ENCODE results near the gene SPINT1.

The SPINT1 gene

DNA sequence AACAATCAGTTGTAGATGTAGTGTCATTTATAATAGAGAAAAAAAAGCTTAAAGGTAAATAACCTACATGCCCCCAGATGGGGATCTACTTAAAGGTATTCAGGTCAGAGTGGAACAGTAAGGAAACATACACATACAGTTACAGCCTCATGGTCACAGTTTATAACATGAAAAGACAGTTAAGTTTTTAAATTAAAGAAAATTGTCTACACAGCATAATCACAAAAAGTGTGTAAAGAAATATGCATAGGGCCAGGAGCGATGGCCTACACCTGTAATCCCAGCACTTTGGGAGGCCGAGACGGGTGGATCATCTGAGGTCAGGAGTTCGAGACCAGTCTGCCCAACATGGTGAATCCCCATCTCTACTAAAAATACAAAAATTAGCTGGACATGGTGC, 23.4 kb downstream of the SPINT1 start:
- no peak for DNase-seq (ENCODE audit: insufficient read length)
- TF ChIP-seq POLR2A (IDR thresholded peaks at IDR 0.05; ENCODE audit: low read depth, low read length), result no peak
- no peak for TF ChIP-seq TAF1 (IDR thresholded peaks at IDR 0.05; ENCODE audit: borderline replicate concordance, low read depth, low read length)
- no peak for TF ChIP-seq POLR2AphosphoS5 (IDR thresholded peaks at IDR 0.05; ENCODE audit: low read depth, low read length)
- no peak for FAIRE-seq

DNA sequence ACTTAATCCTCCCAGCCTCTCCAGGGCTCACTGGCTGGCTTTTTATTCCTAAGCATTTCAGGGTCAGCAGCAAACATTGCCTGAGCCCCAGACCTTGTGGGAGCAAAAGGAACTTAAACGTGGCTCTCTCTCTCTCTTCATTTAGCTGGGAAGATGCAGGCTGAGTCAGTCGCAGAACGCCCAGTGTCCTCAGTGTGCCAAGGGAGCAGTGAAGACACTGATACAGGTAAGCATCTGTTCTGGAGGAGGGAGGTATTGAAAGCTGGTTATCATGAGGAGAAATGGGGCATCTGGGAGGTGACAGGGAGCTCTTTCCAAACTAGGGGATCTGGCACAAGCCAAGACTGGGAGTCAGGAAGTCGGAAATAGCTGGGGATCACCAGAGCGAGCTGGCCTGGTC, 25.8 kb downstream of the SPINT1 start:
- DNase-seq (ENCODE audit: insufficient read length), result no peak
- FAIRE-seq, result no peak

DNA sequence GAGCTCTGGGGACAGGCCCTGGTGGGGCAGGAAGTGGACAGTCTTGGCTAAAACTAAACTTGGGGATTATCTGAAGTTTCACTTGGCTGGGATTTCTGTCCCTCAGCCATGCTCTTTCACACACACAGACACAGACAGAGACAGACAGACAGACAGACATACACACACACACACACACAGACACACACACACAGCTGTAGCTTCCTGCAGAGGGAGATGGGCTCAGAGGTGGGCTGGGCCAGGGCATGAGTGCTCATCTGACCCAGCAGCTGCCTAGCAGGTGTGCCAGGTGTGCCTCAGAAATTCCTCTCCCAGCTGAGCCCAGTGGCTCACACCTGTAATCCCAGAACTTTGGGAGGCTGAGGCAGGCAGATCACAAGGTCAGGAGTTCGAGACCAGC, 26.9 kb downstream of the SPINT1 start:
- no peak for TF ChIP-seq POLR2AphosphoS5 (IDR thresholded peaks at IDR 0.05; ENCODE audit: low read depth, low read length)
- TF ChIP-seq TAF1 (IDR thresholded peaks at IDR 0.05; ENCODE audit: borderline replicate concordance, low read depth, low read length), result no peak
- TF ChIP-seq POLR2A (IDR thresholded peaks at IDR 0.05; ENCODE audit: low read depth, low read length), result no peak
- DNase-seq (ENCODE audit: insufficient read length) (no peak), FAIRE-seq (peak; percentile 83)

More for the DNA sequence above, 25.8 kb downstream of the SPINT1 start:
- TF ChIP-seq POLR2AphosphoS5 (IDR thresholded peaks at IDR 0.05; ENCODE audit: low read depth, low read length), result no peak
- no peak for TF ChIP-seq TAF1 (IDR thresholded peaks at IDR 0.05; ENCODE audit: borderline replicate concordance, low read depth, low read length)
- TF ChIP-seq POLR2A (IDR thresholded peaks at IDR 0.05; ENCODE audit: low read depth, low read length), result no peak

DNA sequence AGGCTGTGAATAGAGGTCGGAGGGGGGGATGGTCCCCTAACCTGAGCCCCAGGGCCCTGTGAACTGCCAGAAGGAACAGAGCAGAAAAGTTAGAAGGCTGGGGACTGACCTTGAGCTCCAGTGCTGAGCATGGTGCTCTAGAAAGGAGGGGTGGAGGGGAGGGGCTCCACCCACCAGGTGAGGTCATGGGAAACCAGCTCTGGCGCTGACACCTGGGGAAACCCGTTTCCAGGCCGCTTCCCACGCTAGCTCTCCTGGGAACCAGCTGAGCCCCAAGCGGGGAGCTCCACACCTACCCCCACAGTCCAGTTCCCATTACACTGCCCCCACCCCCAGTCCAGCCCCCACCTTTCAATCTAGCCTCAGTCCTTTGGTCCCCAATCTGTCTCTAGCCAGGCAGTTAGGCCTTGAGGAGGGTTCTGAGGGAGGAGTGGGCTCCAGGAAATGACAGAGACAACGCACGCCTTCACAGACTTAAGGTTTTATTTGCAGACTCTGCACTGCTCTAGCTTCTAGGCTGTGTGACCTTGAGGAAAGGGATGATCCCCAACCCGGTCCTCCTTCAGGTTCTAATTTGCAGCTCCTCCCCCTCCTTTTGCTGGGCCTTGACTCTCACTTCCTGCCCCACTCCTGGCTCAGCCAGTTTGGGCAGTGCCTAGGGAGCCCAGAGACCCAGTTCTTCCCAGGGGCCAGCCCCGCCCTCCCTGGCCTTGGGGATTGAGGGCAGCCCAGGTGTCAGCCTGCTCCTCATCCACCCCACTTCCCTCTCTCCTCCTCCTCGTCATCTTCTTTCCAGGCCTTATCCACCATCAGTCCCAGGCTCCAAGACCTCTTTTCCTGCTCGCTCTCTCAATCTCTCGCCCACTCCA, 28.1 kb downstream of the SPINT1 start:
- DNase-seq (ENCODE audit: insufficient read length) (no peak), FAIRE-seq (peak; percentile 93)
- TF ChIP-seq POLR2A (IDR thresholded peaks at IDR 0.05; ENCODE audit: low read depth, low read length), result 0 out of 2 replicates have a peak, but pooled peaks have one; percentile 49
- peak; percentile 79; the same call in 1 of the 2 replicates for TF ChIP-seq POLR2AphosphoS5 (IDR thresholded peaks at IDR 0.05; ENCODE audit: low read depth, low read length)
- no peak for TF ChIP-seq TAF1 (IDR thresholded peaks at IDR 0.05; ENCODE audit: borderline replicate concordance, low read depth, low read length)

DNA sequence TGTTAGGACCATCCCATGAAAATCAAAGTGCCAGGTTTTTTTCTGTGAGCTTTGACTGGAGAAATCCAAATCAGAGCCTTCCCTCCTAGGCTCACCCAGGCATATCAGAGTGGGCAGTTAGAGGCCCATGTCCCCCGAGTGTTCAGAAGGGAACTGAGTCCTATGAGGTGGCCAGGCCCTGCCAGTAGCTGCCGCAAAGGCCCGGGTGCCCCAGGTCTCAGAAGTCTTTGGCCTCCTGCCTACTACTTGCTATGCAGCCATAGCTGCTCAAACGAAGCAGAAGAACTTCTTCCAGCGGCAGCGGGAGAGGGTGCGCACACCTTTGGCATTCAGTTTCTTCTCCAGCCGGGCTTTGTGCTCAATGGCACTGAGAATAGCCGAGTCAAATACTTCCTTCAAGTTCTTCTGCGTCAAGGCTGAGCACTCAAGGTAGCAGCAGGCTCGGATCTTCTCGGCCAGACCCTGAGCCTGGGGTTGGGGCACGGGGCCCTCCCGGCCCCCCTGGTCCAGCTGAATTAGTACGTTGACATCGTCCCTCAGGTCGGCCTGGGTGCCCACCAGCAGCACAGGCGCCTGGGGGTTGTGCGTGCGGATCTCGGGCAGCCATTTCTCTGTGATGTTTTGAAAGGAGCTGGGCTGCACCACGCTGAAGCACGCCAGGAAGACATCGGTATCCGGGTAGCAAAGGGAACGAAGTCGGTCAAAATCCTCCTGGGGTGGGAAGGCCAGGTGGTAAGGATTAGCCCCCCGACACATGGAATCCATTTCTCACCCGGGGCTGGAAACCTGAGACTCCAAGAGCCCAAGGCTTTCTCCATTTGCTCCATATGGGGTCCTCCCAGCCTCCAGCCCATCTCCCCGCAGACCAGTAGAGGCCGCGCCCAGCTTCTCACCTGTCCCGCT, 29.2 kb downstream of the SPINT1 start:
- no peak for FAIRE-seq

DNA sequence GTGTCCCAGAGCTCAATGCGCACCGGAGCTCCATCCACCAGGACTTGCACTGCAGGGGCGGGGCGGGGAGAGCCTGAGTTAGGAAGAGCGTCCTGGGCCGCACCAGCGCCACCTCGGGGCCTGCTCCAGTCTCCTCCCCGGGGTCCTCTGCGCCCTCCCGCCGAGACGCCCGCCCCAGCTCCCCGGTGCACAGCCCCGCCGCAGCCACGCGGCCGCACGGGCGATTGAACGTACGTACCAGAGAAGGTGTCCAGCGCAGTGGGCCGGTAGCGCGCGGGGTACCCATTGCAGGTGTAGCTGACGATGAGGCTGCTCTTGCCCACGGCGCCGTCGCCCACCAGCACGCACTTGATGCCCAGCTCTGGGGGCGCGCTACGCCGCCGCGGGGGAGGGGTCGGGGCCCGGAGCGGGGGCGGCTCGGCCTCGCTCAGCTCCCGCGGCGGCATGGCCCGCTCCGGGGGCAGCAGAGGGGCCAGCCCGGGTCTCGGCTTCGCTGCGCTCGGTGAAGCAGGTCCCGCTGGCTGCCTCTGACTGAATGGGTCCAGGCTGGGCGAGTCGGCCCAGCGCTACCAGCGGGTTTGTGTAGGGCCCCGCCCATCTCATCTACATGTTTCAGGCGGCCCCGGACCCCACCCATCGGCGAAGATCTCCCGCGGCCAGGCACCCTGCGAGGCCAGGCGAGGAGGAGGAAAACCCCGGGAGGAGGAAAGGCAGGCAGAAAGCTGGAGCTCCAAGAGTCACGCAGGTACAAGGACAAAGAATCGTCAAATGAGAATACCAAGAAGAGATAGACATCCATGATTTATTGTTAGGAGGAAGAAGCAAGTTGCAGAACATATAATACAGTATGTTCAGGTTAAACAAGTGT, 30.1 kb downstream of the SPINT1 start, which contains the start of gene RHOV:
Gene RHOV, minus strand, starts transcription at position 541 of the 868 bp plus-strand sequence. Its CDS starts 95 bp downstream, at position 446.
- FAIRE-seq, result peak; percentile 86
- TF ChIP-seq POLR2A (IDR thresholded peaks at IDR 0.05; ENCODE audit: low read depth, low read length) (peak; percentile 79), POLR2AphosphoS5 (IDR thresholded peaks at IDR 0.05; ENCODE audit: low read depth, low read length) (peak; percentile 66), TAF1 (IDR thresholded peaks at IDR 0.05; ENCODE audit: borderline replicate concordance, low read depth, low read length) (no peak)
- DNase-seq (ENCODE audit: insufficient read length), result peak; percentile 68

More for the DNA sequence above, 29.2 kb downstream of the SPINT1 start:
- TF ChIP-seq POLR2A (IDR thresholded peaks at IDR 0.05; ENCODE audit: low read depth, low read length) (no peak), POLR2AphosphoS5 (IDR thresholded peaks at IDR 0.05; ENCODE audit: low read depth, low read length) (no peak), TAF1 (IDR thresholded peaks at IDR 0.05; ENCODE audit: borderline replicate concordance, low read depth, low read length) (no peak)
- DNase-seq (ENCODE audit: insufficient read length), result no peak

DNA sequence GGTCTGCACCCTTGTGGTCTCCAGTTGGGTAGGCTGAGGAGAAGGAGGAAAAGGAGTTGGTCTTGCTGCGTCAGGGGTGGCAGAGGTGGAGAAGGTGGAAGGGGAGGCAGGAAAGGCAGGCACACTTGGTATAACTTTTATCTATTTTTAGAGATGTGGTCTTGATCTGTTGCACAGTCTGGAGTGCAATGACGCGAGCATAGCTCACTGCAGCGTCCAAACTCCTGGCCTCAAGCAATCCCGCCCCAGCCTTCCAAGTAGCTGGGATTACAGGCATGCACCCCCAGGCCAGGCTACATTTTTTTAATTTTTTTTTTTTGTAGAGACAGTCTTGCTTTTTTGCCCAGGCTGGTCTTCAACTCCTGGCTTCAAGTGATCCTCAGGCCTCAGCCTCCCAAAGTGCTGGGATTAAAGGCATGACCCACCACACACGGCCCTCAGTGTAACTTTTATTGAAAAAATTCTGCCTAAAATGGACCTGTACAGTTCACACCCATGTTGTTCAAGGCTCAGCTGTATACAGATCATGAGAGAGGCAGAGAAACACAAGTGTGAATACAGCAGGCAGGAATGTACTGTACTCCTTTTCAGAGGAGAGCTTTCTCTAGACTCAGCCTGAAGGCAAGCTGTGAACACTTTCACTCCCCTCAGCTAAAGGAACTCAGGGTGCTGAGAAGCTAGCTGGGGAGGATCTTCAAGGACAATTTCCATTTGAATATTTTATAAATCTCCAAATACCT, 32.3 kb downstream of the SPINT1 start:
- FAIRE-seq (no peak), DNase-seq (ENCODE audit: insufficient read length) (no peak)
- no peak for TF ChIP-seq POLR2AphosphoS5 (IDR thresholded peaks at IDR 0.05; ENCODE audit: low read depth, low read length)
- TF ChIP-seq TAF1 (IDR thresholded peaks at IDR 0.05; ENCODE audit: borderline replicate concordance, low read depth, low read length), result no peak
- no peak for TF ChIP-seq POLR2A (IDR thresholded peaks at IDR 0.05; ENCODE audit: low read depth, low read length)

DNA sequence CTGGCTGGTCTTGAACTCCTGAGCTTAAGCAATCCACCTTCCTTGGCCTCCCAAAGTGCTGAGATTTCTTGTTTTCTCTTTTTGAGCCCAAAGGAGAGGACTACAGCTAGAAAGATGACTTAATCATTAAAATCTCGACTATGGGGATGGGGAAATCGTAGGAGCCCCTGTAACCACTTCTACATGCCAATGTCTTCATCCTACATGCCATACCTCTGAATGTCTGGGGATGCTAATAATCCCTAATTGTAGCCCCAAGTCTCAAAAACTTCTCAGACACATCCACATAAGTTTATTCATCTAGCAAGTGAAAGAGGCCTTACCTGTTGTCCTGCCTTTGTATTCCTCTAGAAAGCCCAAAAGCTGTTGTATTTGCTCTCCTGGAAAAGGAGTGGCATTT, 33.8 kb downstream of the SPINT1 start:
- no peak for TF ChIP-seq POLR2AphosphoS5 (IDR thresholded peaks at IDR 0.05; ENCODE audit: low read depth, low read length)
- TF ChIP-seq POLR2A (IDR thresholded peaks at IDR 0.05; ENCODE audit: low read depth, low read length), result no peak
- TF ChIP-seq TAF1 (IDR thresholded peaks at IDR 0.05; ENCODE audit: borderline replicate concordance, low read depth, low read length), result no peak
- no peak for DNase-seq (ENCODE audit: insufficient read length)
- FAIRE-seq, result no peak

DNA sequence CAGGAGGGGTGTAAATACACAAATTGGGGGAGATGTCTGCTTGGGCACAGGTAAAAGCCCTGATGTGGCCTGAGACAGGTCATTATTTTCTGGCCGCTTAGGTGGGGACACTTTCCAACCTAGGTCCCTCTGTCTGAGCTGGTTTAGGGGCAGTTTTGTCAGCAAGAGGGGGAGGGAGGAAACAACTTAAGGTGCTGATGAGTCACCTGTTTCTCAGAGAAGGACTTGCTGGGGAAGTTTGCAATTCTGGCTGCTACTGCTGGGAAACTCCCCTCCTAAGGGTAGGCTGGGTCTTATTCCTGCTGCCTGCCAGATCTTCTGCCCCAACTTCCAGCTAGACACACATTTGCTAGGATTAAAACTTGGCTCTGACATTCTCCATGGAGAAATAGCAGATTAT, 34.9 kb downstream of the SPINT1 start:
- peak; percentile 96 for FAIRE-seq
- no peak for DNase-seq (ENCODE audit: insufficient read length)
- TF ChIP-seq TAF1 (IDR thresholded peaks at IDR 0.05; ENCODE audit: borderline replicate concordance, low read depth, low read length) (no peak), POLR2AphosphoS5 (IDR thresholded peaks at IDR 0.05; ENCODE audit: low read depth, low read length) (no peak), POLR2A (IDR thresholded peaks at IDR 0.05; ENCODE audit: low read depth, low read length) (no peak)

DNA sequence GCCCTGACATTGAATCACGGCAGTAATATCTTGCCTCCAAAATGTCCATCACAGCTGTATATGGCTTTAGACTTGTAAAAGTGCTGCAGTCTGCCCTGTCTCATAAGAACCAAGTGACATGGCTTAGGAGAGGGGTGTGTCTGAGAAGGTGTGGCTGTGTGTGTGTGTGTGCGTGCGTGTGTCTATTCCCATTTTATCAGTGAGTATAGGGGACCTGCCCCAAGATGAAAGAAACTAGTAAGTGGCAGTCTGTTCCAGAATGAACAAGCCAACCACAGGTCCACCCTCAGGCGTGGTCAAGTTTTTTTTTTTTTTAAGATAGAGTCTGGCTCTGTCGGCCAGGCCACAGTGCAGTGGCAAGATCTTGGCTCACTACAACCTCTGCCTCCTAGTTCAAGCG, 35.8 kb downstream of the SPINT1 start:
- DNase-seq (ENCODE audit: insufficient read length), result no peak
- TF ChIP-seq POLR2A (IDR thresholded peaks at IDR 0.05; ENCODE audit: low read depth, low read length) (no peak), TAF1 (IDR thresholded peaks at IDR 0.05; ENCODE audit: borderline replicate concordance, low read depth, low read length) (no peak), POLR2AphosphoS5 (IDR thresholded peaks at IDR 0.05; ENCODE audit: low read depth, low read length) (no peak)
- peak; percentile 14 for FAIRE-seq

All from GM12892 (cell line).